Activated B cell treated with CpG ODN at 0.5 μM for 24 hours (primary cell): ENCODE data around the gene PLK1. TPM values are rescaled to one million over a fixed set of nuclear protein-coding genes. Genes with fewer than 3 reads are reported as not detected.

Source experiments
- ATAC-seq: fragments of 200-7000 bp; cut with Tn5 transposase; one replicate; pipeline ENCODE4 v1.10.0; 2021; ENCODE audit warnings: low read depth, mild to moderate bottlenecking, moderate library complexity
- CTCF ChIA-PET: fragments of 350-600 bp; sonication (Branson Sonifier 250); formaldehyde crosslinking; loops from one replicate; lab custom pipeline; 2021; ENCODE audit warnings: antibody characterized with exemption; lab: Charles Lee
- POLR2A ChIA-PET: fragments of 350-600 bp; sonication (Branson Sonifier 250); formaldehyde crosslinking; loops from one replicate; lab custom pipeline; 2021; ENCODE audit warnings: antibody characterized with exemption; lab: Charles Lee
- DNase-seq: peaks from one replicate; pipeline ENCODE4 v3.0.0; 2022
- H3K27ac Mint-ChIP-seq: one replicate; pipeline ENCODE4 v1.8.0; 2020; ENCODE audit warnings: mixed read lengths
- H3K27me3 Mint-ChIP-seq: one replicate; pipeline ENCODE4 v1.8.0; 2021; ENCODE audit warnings: mixed read lengths
- H3K36me3 Mint-ChIP-seq: one replicate; pipeline ENCODE4 v1.8.0; 2021; ENCODE audit warnings: low read depth, mixed read lengths
- H3K4me1 Mint-ChIP-seq: one replicate; pipeline ENCODE4 v1.8.0; 2021; ENCODE audit warnings: mixed read lengths
- H3K4me3 Mint-ChIP-seq: one replicate; pipeline ENCODE4 v1.8.0; 2020; ENCODE audit warnings: mild to moderate bottlenecking, mixed read lengths
- H3K9me3 Mint-ChIP-seq: one replicate; pipeline ENCODE4 v1.8.0; 2020; ENCODE audit warnings: mixed read lengths
- CTCF ChIP-seq: fragments of 200-600 bp; IDR thresholded peaks from one replicate; pipeline ENCODE4 v1.8.0; 2022; ENCODE audit warnings: antibody characterized with exemption, mild to moderate bottlenecking
- intact Hi-C: fragments of 100-400 bp; cut with micrococcal nuclease; formaldehyde crosslinking; loops from one replicate; pipeline ENCODE4 v1.15.1; 2024
- total RNA-seq: library from RNA; stranded (reverse); gene quantifications from 2 replicates; pipeline ENCODE4 v1.2.3, GENCODE V29; 2022

PLK1 gene
- total RNA-seq, 1 donor from 2014 or later: 3.9 TPM

- H3K4me1 Mint-ChIP-seq: peaks cover 14% of the 10 kb centered on the region
- intact Hi-C loops: no loop called here
- H3K4me3 Mint-ChIP-seq: no peak overlapping the region
- H3K27me3 Mint-ChIP-seq: peaks cover 4% of the 10 kb centered on the region
- TF ChIP-seq CTCF: no peak
- H3K9me3 Mint-ChIP-seq: no peaks in the 10 kb centered on the region
- DNase-seq: no peak
- CTCF ChIA-PET: no interaction called here
- no peak for ATAC-seq
- POLR2A ChIA-PET: no interaction called here
- no peak overlapping the region for H3K27ac Mint-ChIP-seq
- peaks cover 17% of the 10 kb centered on the region for H3K36me3 Mint-ChIP-seq
Measured at GRCh38 chr16:23694265-23694643, 15.6 kb downstream of the PLK1 start.

DNA sequence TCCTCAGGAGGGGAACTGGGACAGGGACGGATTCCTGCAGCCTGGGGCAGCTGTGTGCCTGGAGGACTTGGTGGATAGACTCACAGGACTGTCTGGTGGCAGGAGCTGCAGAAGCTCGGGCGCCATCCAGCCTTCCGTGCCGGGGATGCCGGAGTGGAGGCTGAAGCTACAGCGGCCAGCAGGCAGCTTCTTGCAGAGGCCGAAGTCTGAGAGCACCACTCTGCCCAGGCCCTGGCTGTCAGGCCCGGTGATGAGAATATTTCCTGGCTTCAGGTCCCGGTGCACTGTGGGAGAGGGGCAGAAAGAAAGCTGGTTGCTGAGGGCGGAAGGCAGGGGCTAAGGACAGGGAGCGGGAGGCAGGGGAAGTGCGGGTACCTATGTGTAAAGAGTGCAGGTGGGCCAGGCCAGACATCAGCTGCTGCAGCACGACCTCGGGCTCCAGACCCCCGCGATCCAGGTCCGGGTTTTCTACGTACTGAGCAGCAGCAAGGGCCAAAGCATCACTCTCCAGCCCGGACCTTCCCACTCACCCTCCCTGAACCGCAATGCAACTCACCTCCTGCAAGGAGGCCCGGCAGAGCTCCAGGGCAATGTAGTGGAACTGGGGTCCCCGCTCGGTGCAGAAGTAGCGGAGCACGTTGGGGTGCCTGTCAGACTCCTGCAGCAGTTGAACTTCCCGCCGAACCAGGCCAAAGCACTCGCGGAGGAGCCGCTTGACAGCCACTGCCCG lies 16.1 kb downstream of the PLK1 start:
- Mint-ChIP-seq H3K27ac (no peak overlapping the region), H3K9me3 (no peaks in the 10 kb centered on the region), H3K27me3 (peaks cover 4% of the 10 kb centered on the region), H3K4me3 (peak overlapping the region; percentile 66), H3K36me3 (peaks cover 11% of the 10 kb centered on the region), H3K4me1 (peaks cover 17% of the 10 kb centered on the region)
- ChIA-PET POLR2A (no interaction called here), CTCF (no interaction called here)
- no peak for ATAC-seq
- no peak for TF ChIP-seq CTCF
- intact Hi-C loops: no loop called here
- DNase-seq: no peak

GRCh38 chr16:23695756-23696155 lies 17.1 kb downstream of the PLK1 start:
- Mint-ChIP-seq H3K4me1 (peaks cover 17% of the 10 kb centered on the region), H3K27ac (no peak overlapping the region), H3K9me3 (no peaks in the 10 kb centered on the region), H3K27me3 (peaks cover 6% of the 10 kb centered on the region), H3K4me3 (no peak overlapping the region), H3K36me3 (peaks cover 3% of the 10 kb centered on the region)
- POLR2A ChIA-PET: no interaction called here
- CTCF ChIA-PET: no interaction called here
- DNase-seq (no peak), ATAC-seq (no peak)
- TF ChIP-seq CTCF: no peak
- intact Hi-C loops: no loop called here

DNA sequence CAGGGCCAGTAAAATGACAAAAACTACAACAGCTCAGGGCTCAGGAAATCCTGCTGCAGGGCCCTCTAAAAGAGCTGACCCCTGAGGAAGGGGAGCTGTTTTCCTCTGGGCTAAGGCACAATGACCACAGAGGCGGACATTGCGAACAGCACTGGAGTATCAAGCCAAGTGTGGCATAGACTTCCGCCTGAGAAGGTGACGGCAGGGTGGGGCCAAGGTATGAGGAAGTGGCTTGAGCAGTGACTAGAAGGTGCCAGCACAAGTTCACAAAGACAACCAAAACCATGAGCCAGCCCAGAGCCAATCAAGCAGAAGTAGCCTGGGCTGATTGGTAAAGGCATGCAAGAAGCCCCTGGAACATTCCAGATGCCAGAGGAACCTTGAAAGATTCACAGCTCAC lies 20.4 kb downstream of the PLK1 start:
- peaks cover 8% of the 10 kb centered on the region for H3K9me3 Mint-ChIP-seq
- no peak overlapping the region for H3K4me3 Mint-ChIP-seq
- H3K36me3 Mint-ChIP-seq: no peaks in the 10 kb centered on the region
- CTCF ChIA-PET: interaction anchor here (0.6 kb wide), 1 partner anchor 344 kb away, joined by 3 read pairs; no protein-coding TSS in a partner anchor
- intact Hi-C loops: no loop called here
- POLR2A ChIA-PET: no interaction called here
- H3K27me3 Mint-ChIP-seq: peaks cover 9% of the 10 kb centered on the region
- TF ChIP-seq CTCF: no peak
- peaks cover 17% of the 10 kb centered on the region for H3K4me1 Mint-ChIP-seq
- no peak for DNase-seq
- peak overlapping the region; percentile 42 for H3K27ac Mint-ChIP-seq
- ATAC-seq: peak; percentile 89

- no peaks in the 10 kb centered on the region for H3K36me3 Mint-ChIP-seq
- intact Hi-C loops: no loop called here
- ATAC-seq (no peak), DNase-seq (no peak)
- no peak overlapping the region for H3K4me3 Mint-ChIP-seq
- H3K4me1 Mint-ChIP-seq: peaks cover 11% of the 10 kb centered on the region
- POLR2A ChIA-PET: no interaction called here
- no peak for TF ChIP-seq CTCF
- CTCF ChIA-PET: interaction anchor here (0.9 kb wide), 1 partner anchor 9 kb away, joined by 4 read pairs; no protein-coding TSS in a partner anchor
- H3K27ac Mint-ChIP-seq: no peak overlapping the region
- H3K27me3 Mint-ChIP-seq: peaks cover 8% of the 10 kb centered on the region
- peaks cover 8% of the 10 kb centered on the region for H3K9me3 Mint-ChIP-seq
Measured at GRCh38 chr16:23700093-23700492, 21.4 kb downstream of the PLK1 start.
